HG03103 (cell line): ENCODE measurements around the gene CLIC3.

Experiments
- ATAC-seq: cut with Tn5 transposase; IDR thresholded peaks from one replicate; pipeline ENCODE4 v1.9.1; 2021; ENCODE audit warnings: low read depth; ENCODE audit not compliant: unreplicated experiment

CLIC3 gene

GRCh38 chr9:136983656-136984314 lies 12.6 kb downstream of the CLIC3 start:
- no peak for ATAC-seq

- ATAC-seq, result no peak
Measured at GRCh38 chr9:136983167-136983566, 13.2 kb downstream of the CLIC3 start.

- ATAC-seq, result no peak
Measured at GRCh38 chr9:136982232-136983051, 13.9 kb downstream of the CLIC3 start, which contains the start of gene LCNL1. Gene LCNL1 (plus strand): TSS chr9:136982993. CDS start chr9:136983587, 594 bp downstream.

- ATAC-seq, result no peak
Measured at GRCh38 chr9:136981588-136982231, 14.7 kb downstream of the CLIC3 start.

GRCh38 chr9:136980669-136981478 lies 15.5 kb downstream of the CLIC3 start:
- ATAC-seq, result no peak

- no peak for ATAC-seq
Measured at GRCh38 chr9:136979769-136980587, 16.4 kb downstream of the CLIC3 start.

- no peak for ATAC-seq
Measured at GRCh38 chr9:136978865-136979544, 17.4 kb downstream of the CLIC3 start.

- no peak for ATAC-seq
Measured at GRCh38 chr9:136978073-136978864, 18.1 kb downstream of the CLIC3 start.

GRCh38 chr9:136977649-136978072 lies 18.7 kb downstream of the CLIC3 start:
- ATAC-seq, result no peak

GRCh38 chr9:136977223-136977622 lies 19.1 kb downstream of the CLIC3 start, which contains the start of gene PTGDS:
Gene PTGDS (plus strand): TSS chr9:136977504. CDS start chr9:136977579, 75 bp downstream.
- ATAC-seq, result no peak

GRCh38 chr9:136975644-136976043 lies 20.7 kb downstream of the CLIC3 start:
- ATAC-seq, result no peak

- no peak for ATAC-seq
Measured at GRCh38 chr9:136974817-136975535, 21.4 kb downstream of the CLIC3 start.

- no peak for ATAC-seq
Measured at GRCh38 chr9:136973618-136974617, 22.4 kb downstream of the CLIC3 start.

GRCh38 chr9:136972743-136973142 lies 23.6 kb downstream of the CLIC3 start:
- no peak for ATAC-seq

GRCh38 chr9:136972335-136972734 lies 24.0 kb downstream of the CLIC3 start:
- ATAC-seq, result no peak

- ATAC-seq, result no peak
Measured at GRCh38 chr9:136971746-136972145, 24.6 kb downstream of the CLIC3 start.
